Liver (tissue), 9 donors: ENCODE results near the gene RAPGEF2. TPM values are rescaled to one million over a fixed set of nuclear protein-coding genes. Genes with fewer than 3 reads are reported as not detected.

Source experiments
- DNase-seq: peaks from one replicate; pipeline ENCODE4 v3.0.0-alpha.2; 2017; ENCODE audit warnings: low spot score
- H3K27ac ChIP-seq, 2 donors: one replicate each; pipeline ENCODE4 v1.7.0; 2013; ENCODE audit warnings: inconsistent platforms in 2 of 2, low read length in 2 of 2, control low read depth in 1 of 2, low read depth in 1 of 2, mild to moderate bottlenecking in 1 of 2
- H3K27me3 ChIP-seq, 4 donors: one replicate each; pipeline versions ENCODE4 v1.6.1 to v1.7.0; 2013; ENCODE audit warnings: low read length in 3 of 4, inconsistent platforms in 1 of 4, mild to moderate bottlenecking in 1 of 4, moderate library complexity in 1 of 4; ENCODE audit not compliant: control insufficient read depth in 4 of 4, insufficient read depth in 4 of 4
- H3K36me3 ChIP-seq, 4 donors: one replicate each; pipeline versions ENCODE4 v1.6.1 to v1.7.0; 2013; ENCODE audit warnings: low read length in 3 of 4, mild to moderate bottlenecking in 3 of 4, low read depth in 1 of 4, moderate library complexity in 1 of 4; ENCODE audit not compliant: control insufficient read depth in 4 of 4, insufficient read depth in 3 of 4
- H3K4me1 ChIP-seq, 4 donors: one replicate each; pipeline versions ENCODE4 v1.6.1 to v1.7.0; 2013; ENCODE audit warnings: low read length in 3 of 4, mild to moderate bottlenecking in 3 of 4, moderate library complexity in 1 of 4; ENCODE audit not compliant: control insufficient read depth in 4 of 4, insufficient read depth in 4 of 4
- H3K4me3 ChIP-seq, 3 donors: one replicate each; pipeline versions ENCODE4 v1.6.1 to v1.7.0; 2013; ENCODE audit warnings: low read length in 3 of 3, control low read depth in 1 of 3, low read depth in 1 of 3, mild to moderate bottlenecking in 1 of 3
- H3K9ac ChIP-seq, 2 donors: one replicate each; pipeline ENCODE4 v1.7.0; 2013; ENCODE audit warnings: low read length in 2 of 2, mild to moderate bottlenecking in 2 of 2, moderate library complexity in 2 of 2, control low read depth in 1 of 2, low read depth in 1 of 2
- H3K9me3 ChIP-seq, 4 donors: one replicate each; pipeline versions ENCODE4 v1.6.1 to v1.7.0; 2013; ENCODE audit warnings: low read length in 3 of 4; ENCODE audit not compliant: control insufficient read depth in 4 of 4
- ATF3 ChIP-seq: IDR thresholded peaks from 2 replicates; pipeline ENCODE4 v1.6.1; 2016; ENCODE audit warnings: antibody characterized with exemption
- CTCF ChIP-seq: fragments of 150-350 bp; IDR thresholded peaks from 2 replicates; pipeline ENCODE4 v1.5.1; 2017; ENCODE audit warnings: improper control_type of control experiment, low read depth, low read length; ENCODE audit not compliant: missing input control
- EGR1 ChIP-seq, 2 donors: IDR thresholded peaks; 2 replicates each; pipeline ENCODE4 v1.6.1; 2016 to 2018; ENCODE audit warnings: antibody characterized with exemption in 2 of 2, low read depth in 2 of 2
- FOXA1 ChIP-seq: IDR thresholded peaks from 2 replicates; pipeline ENCODE4 v1.6.1; 2016; ENCODE audit warnings: antibody characterized with exemption
- FOXA2 ChIP-seq: IDR thresholded peaks from 2 replicates; pipeline ENCODE4 v1.6.1; 2016; ENCODE audit warnings: antibody characterized with exemption
- GABPA ChIP-seq, 2 donors: IDR thresholded peaks in 1 of 2; conservative IDR thresholded peaks in 1 of 2; 2 replicates each; pipeline ENCODE4 v1.6.1; 2016; ENCODE audit warnings: antibody characterized with exemption in 2 of 2, mild to moderate bottlenecking in 1 of 2, moderate library complexity in 1 of 2
- HNF4A ChIP-seq, 2 donors: conservative IDR thresholded peaks; 2 replicates each; pipeline ENCODE4 v1.6.1; 2016; ENCODE audit warnings: antibody characterized with exemption in 2 of 2, mild to moderate bottlenecking in 2 of 2
- HNF4G ChIP-seq: IDR thresholded peaks from 2 replicates; pipeline ENCODE4 v1.6.1; 2016; ENCODE audit warnings: antibody characterized with exemption
- JUND ChIP-seq, 2 donors: IDR thresholded peaks; 2 replicates each; pipeline ENCODE4 v1.6.1; 2016; ENCODE audit warnings: antibody characterized with exemption in 2 of 2
- MAX ChIP-seq: IDR thresholded peaks from 2 replicates; pipeline ENCODE4 v1.6.1; 2016; ENCODE audit warnings: antibody characterized with exemption
- NR2F2 ChIP-seq: IDR thresholded peaks from 2 replicates; pipeline ENCODE4 v1.6.1; 2016; ENCODE audit warnings: antibody characterized with exemption
- RAD21 ChIP-seq, 2 donors: IDR thresholded peaks; 2 replicates each; pipeline ENCODE4 v1.6.1; 2016; ENCODE audit warnings: antibody characterized with exemption in 2 of 2, mild to moderate bottlenecking in 2 of 2
- REST ChIP-seq: IDR thresholded peaks from 2 replicates; pipeline ENCODE4 v1.6.1; 2016; ENCODE audit warnings: antibody characterized with exemption, mild to moderate bottlenecking
- RXRA ChIP-seq, 2 donors: IDR thresholded peaks; 2 replicates each; pipeline ENCODE4 v1.6.1; 2017 to 2018; ENCODE audit warnings: antibody characterized with exemption in 2 of 2, mild to moderate bottlenecking in 1 of 2
- SP1 ChIP-seq: IDR thresholded peaks from 2 replicates; pipeline ENCODE4 v1.6.1; 2018; ENCODE audit warnings: antibody characterized with exemption, mild to moderate bottlenecking
- TAF1 ChIP-seq: conservative IDR thresholded peaks from 2 replicates; pipeline ENCODE4 v1.6.1; 2016; ENCODE audit warnings: antibody characterized with exemption, mild to moderate bottlenecking
- YY1 ChIP-seq: IDR thresholded peaks from 2 replicates; pipeline ENCODE4 v1.6.1; 2016; ENCODE audit warnings: antibody characterized with exemption, mild to moderate bottlenecking
- ZBTB33 ChIP-seq: IDR thresholded peaks from 2 replicates; pipeline ENCODE4 v1.6.1; 2016; ENCODE audit warnings: antibody characterized with exemption
- WGBS: extraction: QIAGEN DNeasy Blood & Tissue Kit; methylation state at CpG from one replicate; pipeline ENCODE4 v1.1.7; 2013; 5-methylcytosine and 5-hydroxymethylcytosine counted together
- polyA plus RNA-seq, 2 donors: library from polyadenylated mRNA; stranded (reverse) in 1 of 2; unstranded in 1 of 2; fragments of 200-250 nt in 1 of 2; fragments of >200 nt in 1 of 2; fragmentation: Nextera tagmentation in 1 of 2; extraction: Ambion mirVana in 1 of 2; gene quantifications; one replicate each; pipeline versions ENCODE4 v1.2.1 to v1.2.3, GENCODE V29; 2013 to 2015
- total RNA-seq, 2 donors: library from RNA; depleted of rRNA; stranded (reverse); fragments of >200 nt; gene quantifications; one replicate each; pipeline ENCODE4 v1.2.3, GENCODE V29; 2014
- donor health status: healthy.
- donor health status: healthy.
- donor health status: healthy.
- donor health status: healthy.
- donor health status: healthy.

Gene RAPGEF2
- total and polyA plus RNA-seq, 4 donors, result 7.3 to 90.4 (median 32.2) TPM

- TF ChIP-seq CTCF, result no peak
Observed at GRCh38 chr4:159138436-159138835, 35.6 kb downstream of the RAPGEF2 start (continued).

- DNase-seq, result no peak
- H3K9ac ChIP-seq, result no peak overlapping the region
- no peaks in the 10 kb centered on the region for H3K9me3 ChIP-seq
- no peaks in the 10 kb centered on the region for H3K36me3 ChIP-seq
- H3K27ac ChIP-seq, result no peak overlapping the region
- H3K4me3 ChIP-seq, result no peak overlapping the region
- 26% methylated on average over 4 of the region's 4 CpGs for WGBS
- peaks cover 0 to 9% (median 6%) of the 10 kb centered on the region in 4 donors for H3K4me1 ChIP-seq
- H3K27me3 ChIP-seq, result no peaks in the 10 kb centered on the region
- TF ChIP-seq NR2F2 (no peak), CTCF (no peak), HNF4A (conservative IDR thresholded peaks at IDR 0.05) (peak; percentile 65 to 73), JUND (IDR thresholded peaks at IDR 0.05) (no peak), SP1 (peak; percentile 45), RXRA (IDR thresholded peaks at IDR 0.05) (peak in 1 of 2 donors; percentile 20), RAD21 (IDR thresholded peaks at IDR 0.05) (peak; percentile 5 to 25)
Observed at GRCh38 chr4:159141193-159141592, 38.3 kb downstream of the RAPGEF2 start.

- 90% methylated on average over 3 of the region's 3 CpGs for WGBS
- Histone ChIP-seq H3K4me1 (peaks cover 0 to 9% (median 6%) of the 10 kb centered on the region in 4 donors), H3K27me3 (no peaks in the 10 kb centered on the region), H3K9ac (no peak overlapping the region), H3K36me3 (no peaks in the 10 kb centered on the region), H3K9me3 (no peaks in the 10 kb centered on the region), H3K4me3 (no peak overlapping the region), H3K27ac (no peak overlapping the region)
- no peak for TF ChIP-seq FOXA1
- TF ChIP-seq RAD21 (IDR thresholded peaks at IDR 0.05), result no peak
- no peak for TF ChIP-seq NR2F2
- no peak for TF ChIP-seq JUND (IDR thresholded peaks at IDR 0.05)
- no peak for TF ChIP-seq GABPA (IDR thresholded peaks at IDR 0.05 in 1 of 2, conservative IDR thresholded peaks at IDR 0.05 in 1 of 2)
- TF ChIP-seq CTCF, result no peak
- no peak for TF ChIP-seq YY1
- no peak for TF ChIP-seq HNF4G
- TF ChIP-seq EGR1 (IDR thresholded peaks at IDR 0.05; ENCODE audit: low read depth in 2 of 2), result no peak
- no peak for TF ChIP-seq ZBTB33
- TF ChIP-seq MAX, result no peak
- no peak for TF ChIP-seq FOXA2
- no peak for TF ChIP-seq ATF3
- TF ChIP-seq SP1, result no peak
- TF ChIP-seq TAF1, result no peak
- no peak for TF ChIP-seq REST
- no peak for TF ChIP-seq HNF4A (conservative IDR thresholded peaks at IDR 0.05)
- no peak for DNase-seq
Observed at GRCh38 chr4:159142241-159142640, 39.4 kb downstream of the RAPGEF2 start.
